GM23248 (cell line): ENCODE measurements around the gene ARNT2. TPM values are rescaled to one million over a fixed set of nuclear protein-coding genes. Genes with fewer than 3 reads are reported as not detected.

Experiments
- DNase-seq: peaks from one replicate; pipeline ENCODE4 v3.0.0-alpha.2; 2015
- H2AFZ ChIP-seq: fragments of 200-600 bp; sonication (generic); 2 replicates; pipeline ENCODE4 v1.6.1; 2016; ENCODE audit warnings: antibody characterized with exemption
- H3F3A ChIP-seq: fragments of 200-600 bp; sonication (generic); 2 replicates; pipeline ENCODE4 v1.6.1; 2016; ENCODE audit warnings: mild to moderate bottlenecking, antibody characterized with exemption, mixed run types; ENCODE audit not compliant: insufficient read depth
- H3K27ac ChIP-seq: fragments of 200-600 bp; sonication (generic); 2 replicates; pipeline ENCODE4 v1.5.1; 2016; ENCODE audit warnings: mild to moderate bottlenecking
- H3K27me3 ChIP-seq: fragments of 200-600 bp; sonication (generic); replicated peaks from 2 replicates; pipeline ENCODE4 v1.6.1; 2016; ENCODE audit warnings: mild to moderate bottlenecking; ENCODE audit not compliant: insufficient read depth
- H3K36me3 ChIP-seq: fragments of 200-600 bp; sonication (generic); 2 replicates; pipeline ENCODE4 v1.6.1; 2016; ENCODE audit warnings: low read depth, mild to moderate bottlenecking
- H3K4me1 ChIP-seq: fragments of 200-600 bp; sonication (generic); 2 replicates; pipeline ENCODE4 v1.6.1; 2016; ENCODE audit warnings: mild to moderate bottlenecking; ENCODE audit not compliant: insufficient read depth
- H3K4me2 ChIP-seq: fragments of 200-600 bp; sonication (generic); one replicate; pipeline ENCODE4 v1.6.1; 2016; ENCODE audit warnings: mild to moderate bottlenecking; ENCODE audit not compliant: unreplicated experiment
- H3K4me3 ChIP-seq: fragments of 200-600 bp; sonication (generic); 2 replicates; pipeline ENCODE4 v1.5.1; 2016; ENCODE audit warnings: mild to moderate bottlenecking
- H3K79me2 ChIP-seq: fragments of 200-600 bp; sonication (generic); 2 replicates; pipeline ENCODE4 v1.6.1; 2016; ENCODE audit warnings: mild to moderate bottlenecking; ENCODE audit not compliant: insufficient read depth
- H3K9ac ChIP-seq: fragments of 200-600 bp; sonication (generic); 2 replicates; pipeline ENCODE4 v1.6.1; 2016; ENCODE audit warnings: mild to moderate bottlenecking
- H3K9me2 ChIP-seq: fragments of 200-600 bp; sonication (generic); 2 replicates; pipeline ENCODE4 v1.6.1; 2016; ENCODE audit warnings: mixed run types, mild to moderate bottlenecking, moderate library complexity; ENCODE audit not compliant: insufficient read depth
- H3K9me3 ChIP-seq: fragments of 200-600 bp; sonication (generic); one replicate; pipeline ENCODE4 v1.6.1; 2017; ENCODE audit warnings: low read depth
- H4K20me1 ChIP-seq: fragments of 200-600 bp; sonication (generic); 2 replicates; pipeline ENCODE4 v1.6.0; 2016; ENCODE audit not compliant: insufficient read depth
- EZH2 ChIP-seq: fragments of 200-600 bp; sonication (generic); IDR thresholded peaks from 2 replicates; pipeline ENCODE4 v1.6.1; 2018; ENCODE audit warnings: antibody characterized with exemption, mild to moderate bottlenecking; ENCODE audit not compliant: insufficient read depth, poor library complexity, severe bottlenecking
- EZH2phosphoT487 ChIP-seq: fragments of 200-600 bp; sonication (generic); IDR thresholded peaks from 2 replicates; pipeline ENCODE4 v1.6.1; 2018; ENCODE audit warnings: antibody characterized with exemption, moderate library complexity, mild to moderate bottlenecking, low read depth; ENCODE audit not compliant: insufficient read depth
- WGBS, 2 experiments: methylation state at CpG; one replicate each; pipeline ENCODE4 v1.1.6; 2015 to 2017; ENCODE audit warnings: low lambda C conversion rate in 2 of 2, low coverage in 1 of 2; ENCODE audit errors: missing lambda C conversion rate in 2 of 2; 5-methylcytosine and 5-hydroxymethylcytosine counted together
- in situ Hi-C: fragments of 300-500 bp; cut with MboI; formaldehyde crosslinking; loops from 2 replicates; pipeline ENCODE4 v1.15.0; 2020
- polyA plus RNA-seq: library from polyadenylated mRNA; unstranded; fragments of >200 nt; fragmentation: Nextera tagmentation; extraction: Ambion mirVana; gene quantifications from 2 replicates; pipeline ENCODE4 v1.2.1, GENCODE V29; 2016
- total RNA-seq: library from RNA; depleted of rRNA; stranded (reverse); fragments of >200 nt; shearing (Covaris generic); gene quantifications from 2 replicates; pipeline ENCODE4 v1.2.3, GENCODE V29; 2014

Gene ARNT2
- total and polyA plus RNA-seq, 2 experiments from 2014 or later = 9.3 to 23.5 TPM

GRCh38 chr15:80633221-80633620, 229.0 kb downstream of the ARNT2 start:
- Histone ChIP-seq H3K9me2 (no peaks in the 10 kb centered on the region), H3K4me3 (no peak overlapping the region), H3K4me2 (no peak overlapping the region), H3K4me1 (no peaks in the 10 kb centered on the region), H3K79me2 (no peaks in the 10 kb centered on the region), H3K27ac (no peak overlapping the region), H3K9ac (no peak overlapping the region), H2AFZ (no peak overlapping the region), H3K27me3 (no peaks in the 10 kb centered on the region), H4K20me1 (no peaks in the 10 kb centered on the region), H3K9me3 (no peaks in the 10 kb centered on the region), H3K36me3 (no peaks in the 10 kb centered on the region), H3F3A (no peaks in the 10 kb centered on the region)
- DNase-seq = no peak
- in situ Hi-C loops = no loop called here
- TF ChIP-seq EZH2 (no peak), EZH2phosphoT487 (no peak)

- no peak overlapping the region for H3K9ac ChIP-seq
- DNase-seq = no peak
- H3K27me3 ChIP-seq = no peaks in the 10 kb centered on the region
- H3K9me2 ChIP-seq = no peaks in the 10 kb centered on the region
- no peaks in the 10 kb centered on the region for H4K20me1 ChIP-seq
- TF ChIP-seq EZH2 (no peak), EZH2phosphoT487 (no peak)
- H3K4me3 ChIP-seq = no peak overlapping the region
- WGBS, 2 experiments = 66 to 74% methylated on average over 5 of the region's 5 CpGs
- H3K4me2 ChIP-seq = no peak overlapping the region
- no peaks in the 10 kb centered on the region; the same call in 1 of the 2 replicates for H3F3A ChIP-seq
- no peaks in the 10 kb centered on the region for H3K79me2 ChIP-seq
- no peak overlapping the region for H3K27ac ChIP-seq
- no peak overlapping the region for H2AFZ ChIP-seq
- in situ Hi-C loops = no loop called here
- no peaks in the 10 kb centered on the region for H3K4me1 ChIP-seq
- H3K9me3 ChIP-seq = no peaks in the 10 kb centered on the region
- H3K36me3 ChIP-seq = no peaks in the 10 kb centered on the region
Observed at GRCh38 chr15:80635953-80636352, 231.8 kb downstream of the ARNT2 start.

- Histone ChIP-seq H3K4me1 (no peaks in the 10 kb centered on the region), H3K79me2 (no peaks in the 10 kb centered on the region), H3K9me3 (no peaks in the 10 kb centered on the region), H2AFZ (no peak overlapping the region), H3K27me3 (no peaks in the 10 kb centered on the region), H3K27ac (no peak overlapping the region), H3K4me3 (no peak overlapping the region), H3K4me2 (no peak overlapping the region), H3K36me3 (no peaks in the 10 kb centered on the region), H3K9ac (no peak overlapping the region), H3K9me2 (no peaks in the 10 kb centered on the region), H4K20me1 (no peaks in the 10 kb centered on the region), H3F3A (no peaks in the 10 kb centered on the region; the same call in 1 of the 2 replicates)
- in situ Hi-C loops = no loop called here
- DNase-seq = no peak
- WGBS, 2 experiments = 71 to 72% methylated on average over 7 of the region's 7 CpGs
- TF ChIP-seq EZH2phosphoT487 (no peak), EZH2 (no peak)
Observed at GRCh38 chr15:80636675-80637074, 232.5 kb downstream of the ARNT2 start.

- no peaks in the 10 kb centered on the region for H4K20me1 ChIP-seq
- no peaks in the 10 kb centered on the region for H3K36me3 ChIP-seq
- no peak for DNase-seq
- H3K9me3 ChIP-seq = no peaks in the 10 kb centered on the region
- H3F3A ChIP-seq = no peaks in the 10 kb centered on the region; the same call in 1 of the 2 replicates
- no peak overlapping the region for H3K4me3 ChIP-seq
- H3K27me3 ChIP-seq = no peaks in the 10 kb centered on the region
- no peaks in the 10 kb centered on the region for H3K9me2 ChIP-seq
- no peak overlapping the region for H3K27ac ChIP-seq
- no peaks in the 10 kb centered on the region for H3K79me2 ChIP-seq
- no peak overlapping the region for H3K9ac ChIP-seq
- H3K4me2 ChIP-seq = no peak overlapping the region
- in situ Hi-C loops = no loop called here
- 62 to 65% methylated on average over 3 of the region's 3 CpGs for WGBS, 2 experiments
- no peaks in the 10 kb centered on the region for H3K4me1 ChIP-seq
- H2AFZ ChIP-seq = no peak overlapping the region
- TF ChIP-seq EZH2 = no peak
- no peak for TF ChIP-seq EZH2phosphoT487
Observed at GRCh38 chr15:80637747-80638146, 233.6 kb downstream of the ARNT2 start.

- Histone ChIP-seq H3K9me2 (no peaks in the 10 kb centered on the region), H3K4me1 (no peaks in the 10 kb centered on the region), H3K4me2 (no peak overlapping the region), H4K20me1 (no peaks in the 10 kb centered on the region), H2AFZ (no peak overlapping the region), H3K9ac (no peak overlapping the region), H3K36me3 (no peaks in the 10 kb centered on the region), H3K79me2 (no peaks in the 10 kb centered on the region), H3K27ac (no peak overlapping the region), H3F3A (peaks cover 5% of the 10 kb centered on the region), H3K4me3 (no peak overlapping the region), H3K9me3 (no peaks in the 10 kb centered on the region), H3K27me3 (no peaks in the 10 kb centered on the region)
- 61 to 65% methylated on average over 3 of the region's 3 CpGs for WGBS, 2 experiments
- in situ Hi-C loops = no loop called here
- DNase-seq = no peak
- TF ChIP-seq EZH2phosphoT487 = no peak
- no peak for TF ChIP-seq EZH2
Observed at GRCh38 chr15:80638553-80639167, 234.5 kb downstream of the ARNT2 start.
